HG03565 (cell line): ENCODE data around the gene DISC1.
"Not testable (repeated sequence)": the region's sequence is repeated elsewhere in the genome, so short reads cannot be mapped to it uniquely, and the experiment has no call there.

Experiments used
- ATAC-seq: cut with Tn5 transposase; IDR thresholded peaks from one replicate; pipeline ENCODE4 v1.9.1; 2021; ENCODE audit warnings: mild to moderate bottlenecking, moderate library complexity; ENCODE audit not compliant: unreplicated experiment

The DISC1 gene

DNA sequence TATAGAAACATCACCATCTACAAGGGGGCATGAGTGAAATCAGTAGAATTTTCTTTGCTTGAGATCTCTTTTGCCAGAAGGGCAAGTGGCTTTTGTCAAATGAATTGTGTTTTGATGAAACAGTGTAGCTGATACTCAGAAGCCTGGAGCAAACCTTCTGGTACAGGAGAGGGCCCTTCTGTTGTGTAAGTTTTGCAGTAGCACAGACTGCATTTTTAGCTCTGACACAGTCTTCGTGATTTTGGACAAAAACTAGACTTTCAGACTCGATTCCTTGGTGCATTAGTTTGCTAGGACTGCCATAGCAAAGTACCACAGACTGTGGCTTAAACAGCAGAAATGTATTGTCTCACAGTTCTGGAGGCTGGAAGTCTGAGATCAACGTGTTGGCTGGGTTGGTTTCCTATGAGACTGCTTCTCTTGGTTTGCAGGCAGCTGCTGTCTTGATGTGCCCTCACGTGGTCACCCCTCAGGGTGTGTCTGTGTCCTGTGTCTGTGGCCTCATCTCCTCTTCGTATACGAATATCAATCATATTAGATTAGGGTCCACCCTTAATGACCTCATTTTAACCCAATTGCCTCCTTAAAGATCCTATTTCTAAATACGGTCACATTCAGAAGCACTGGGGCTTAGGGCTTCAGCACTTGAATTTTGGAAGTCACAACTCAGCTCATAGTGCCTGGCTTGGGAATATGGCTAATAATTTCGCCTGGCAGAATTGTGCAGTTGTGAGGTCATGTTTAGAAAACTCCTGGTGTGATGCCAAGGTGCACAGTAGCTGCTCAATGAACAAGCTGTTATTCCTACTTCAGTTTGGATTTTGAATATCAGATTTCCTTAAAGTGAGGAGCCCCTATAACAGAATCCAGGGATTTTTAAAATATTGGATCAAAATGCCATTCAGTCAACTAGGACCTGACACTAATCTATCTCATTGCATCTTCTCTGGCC is 21.2 kb upstream of the DISC1 start:
- ATAC-seq = no peak

DNA sequence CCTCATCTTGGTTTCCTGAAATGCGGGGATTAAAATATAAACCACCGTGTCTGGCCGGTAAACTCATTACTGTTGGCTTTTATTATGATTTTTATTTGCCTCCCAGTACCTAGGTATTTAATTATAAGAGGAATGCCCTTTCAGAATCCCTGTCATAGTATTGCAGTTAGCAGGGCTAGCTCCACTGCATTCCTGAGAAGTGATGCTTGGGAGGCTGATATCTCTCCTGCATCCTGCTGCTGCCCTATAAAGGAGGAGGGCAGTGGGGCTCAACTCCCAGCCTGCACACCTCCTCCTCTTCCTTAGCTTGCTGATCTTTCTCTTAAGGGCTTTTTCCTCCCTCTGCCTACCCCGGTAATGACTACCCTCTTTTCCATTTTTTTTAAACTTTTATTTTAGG is 19.9 kb upstream of the DISC1 start:
- ATAC-seq = no peak

DNA sequence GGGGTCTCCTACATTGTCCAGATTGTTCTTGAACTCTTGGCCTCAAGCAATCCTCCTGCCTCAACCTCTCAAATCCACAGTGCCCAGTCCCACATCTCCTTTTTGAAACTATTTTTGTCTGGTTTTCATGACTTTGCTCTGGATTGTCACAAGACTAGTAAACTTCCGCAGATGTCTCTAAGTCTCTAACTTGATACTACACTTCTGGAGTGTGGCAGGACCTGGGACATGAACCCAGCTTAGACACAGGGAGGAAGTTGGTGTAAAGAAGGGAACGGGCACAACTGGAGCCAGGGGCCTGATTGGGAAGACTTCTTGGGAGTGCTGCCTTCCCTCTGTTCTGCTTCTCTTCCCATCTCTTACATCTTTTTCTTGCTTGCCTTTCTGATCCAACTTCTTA is 16.2 kb upstream of the DISC1 start:
- no peak for ATAC-seq

DNA sequence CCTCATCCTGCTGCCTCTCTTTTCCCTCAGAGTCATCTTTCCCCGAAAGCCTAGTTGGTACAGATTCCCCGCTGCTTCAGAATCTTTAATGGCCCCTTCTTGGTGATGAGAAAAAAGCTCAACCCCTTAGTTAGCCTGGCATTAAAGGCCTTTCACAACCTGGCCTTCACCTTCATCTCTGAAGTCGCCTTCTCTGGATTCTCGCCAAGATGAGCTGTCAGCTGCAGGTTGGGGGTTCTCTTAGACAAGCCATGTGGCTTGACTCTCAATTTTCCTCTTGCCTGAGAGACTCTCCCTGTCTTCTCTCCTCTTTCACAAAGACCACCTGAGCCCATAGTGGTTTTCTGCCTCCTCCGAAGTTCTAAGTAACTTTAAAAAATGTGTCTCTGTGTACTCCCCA is 15.5 kb upstream of the DISC1 start:
- ATAC-seq = no peak

DNA sequence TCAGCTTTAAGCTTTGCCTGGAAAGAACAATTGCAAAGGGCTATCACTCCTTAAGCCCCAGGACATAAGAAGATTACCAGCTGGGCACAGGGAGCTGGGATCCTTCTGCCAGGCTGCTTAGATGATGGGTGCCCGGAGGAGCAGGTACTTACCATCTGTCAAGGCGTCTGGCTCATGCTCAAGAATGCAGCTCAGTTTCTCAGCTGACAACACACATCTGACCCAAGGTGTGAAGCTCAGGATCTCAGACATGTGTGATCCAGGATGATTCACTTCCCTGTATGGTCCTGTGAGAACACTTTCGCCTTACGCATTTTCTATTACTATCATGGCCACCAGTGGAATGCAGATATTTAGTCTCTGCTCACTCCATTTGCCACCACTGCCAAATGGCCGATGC is 14.7 kb upstream of the DISC1 start:
- no peak for ATAC-seq

DNA sequence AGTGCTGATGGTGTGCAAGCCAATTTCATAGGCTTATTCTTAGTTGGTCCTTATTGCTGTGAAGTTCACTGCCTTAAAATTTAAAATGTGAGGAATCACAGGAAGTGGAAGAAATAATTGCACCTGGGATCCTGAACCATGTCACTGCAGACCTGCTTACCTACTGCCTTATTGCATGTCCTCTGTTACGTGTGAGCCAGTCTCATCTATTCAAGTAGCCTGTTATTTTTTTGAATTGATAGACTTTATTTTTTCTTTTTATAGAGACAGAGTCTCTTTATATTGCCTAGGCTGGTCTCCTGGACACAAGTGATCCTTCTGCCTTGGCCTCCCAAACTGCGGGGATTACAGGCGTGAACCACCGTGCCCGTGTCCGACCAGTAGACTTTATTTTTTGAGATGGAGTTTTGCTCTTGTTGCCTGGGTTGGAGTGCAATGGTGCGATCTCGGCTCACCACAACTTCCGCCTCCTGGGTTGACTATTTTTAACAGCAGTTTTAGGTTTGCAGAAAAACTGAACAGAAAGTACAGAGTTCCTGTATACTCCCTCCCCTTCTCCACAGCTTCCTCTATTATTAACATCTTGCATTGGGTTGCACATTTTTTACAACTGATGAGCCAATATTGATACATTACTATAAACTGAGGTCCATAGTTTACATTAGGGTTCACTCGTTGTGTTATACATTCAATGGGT is 14.0 kb upstream of the DISC1 start:
- ATAC-seq = peak; percentile 93

DNA sequence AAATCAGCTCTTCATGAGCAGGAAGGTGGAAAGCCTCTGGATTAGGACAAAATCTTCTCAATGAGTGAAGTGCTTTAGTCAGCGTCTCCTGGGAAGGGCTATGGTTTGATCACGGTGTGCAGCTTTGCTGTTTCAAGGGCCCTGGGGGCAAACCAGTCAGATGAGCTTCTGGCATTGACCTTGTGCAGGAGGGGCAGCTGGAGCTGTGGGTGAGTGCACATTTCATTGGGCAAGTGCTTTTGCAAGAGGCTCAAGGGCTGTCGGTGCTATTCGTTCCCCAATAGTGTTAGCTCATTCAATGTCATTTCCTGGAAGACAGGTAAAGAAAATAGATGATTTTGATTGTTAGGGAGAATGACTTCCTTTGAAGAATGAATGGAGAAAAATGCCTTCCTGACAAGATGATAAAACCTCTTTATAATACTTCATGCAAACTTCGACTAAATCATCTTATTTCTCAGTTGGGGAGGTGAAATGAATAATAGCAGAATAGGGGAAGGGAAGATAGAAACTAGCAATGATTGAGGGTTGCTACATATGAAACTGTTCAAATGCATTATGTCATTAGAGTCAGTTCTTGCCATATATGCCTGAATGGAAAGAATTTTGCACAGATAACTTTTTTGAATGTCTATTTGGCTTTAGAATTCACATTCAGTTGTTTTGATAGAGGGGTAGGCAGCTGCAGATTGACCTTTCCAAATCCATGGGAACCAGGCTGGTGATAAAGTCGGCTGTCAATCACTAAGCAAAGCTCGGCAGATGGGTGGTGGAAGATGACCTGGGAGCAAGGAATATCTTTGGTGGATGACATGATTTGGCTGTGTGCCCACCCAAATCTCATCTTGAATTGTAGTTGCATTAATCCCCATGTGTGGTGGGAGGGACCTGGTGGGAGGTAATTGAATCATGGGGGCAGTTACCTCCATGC is 12.9 kb upstream of the DISC1 start:
- ATAC-seq = no peak

DNA sequence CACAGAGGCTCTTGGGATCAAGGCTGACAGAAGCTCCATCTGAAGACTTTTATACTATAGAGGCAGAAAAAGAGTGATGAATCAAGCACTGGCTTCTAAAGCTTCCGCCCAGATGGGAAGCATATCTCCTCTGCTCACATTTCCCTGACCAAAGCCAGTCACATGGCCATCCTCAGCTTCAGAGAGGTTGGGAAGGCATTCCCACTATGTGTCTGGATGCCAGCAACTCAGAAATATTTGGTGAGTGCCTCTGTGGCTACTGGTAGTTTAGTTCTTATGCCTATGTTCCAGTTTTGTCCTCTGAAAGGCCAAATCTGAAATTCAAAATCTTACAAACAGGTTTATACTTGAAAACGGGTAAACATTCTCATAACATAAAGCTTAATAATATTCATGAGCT is 9.9 kb upstream of the DISC1 start:
- ATAC-seq = no peak

DNA sequence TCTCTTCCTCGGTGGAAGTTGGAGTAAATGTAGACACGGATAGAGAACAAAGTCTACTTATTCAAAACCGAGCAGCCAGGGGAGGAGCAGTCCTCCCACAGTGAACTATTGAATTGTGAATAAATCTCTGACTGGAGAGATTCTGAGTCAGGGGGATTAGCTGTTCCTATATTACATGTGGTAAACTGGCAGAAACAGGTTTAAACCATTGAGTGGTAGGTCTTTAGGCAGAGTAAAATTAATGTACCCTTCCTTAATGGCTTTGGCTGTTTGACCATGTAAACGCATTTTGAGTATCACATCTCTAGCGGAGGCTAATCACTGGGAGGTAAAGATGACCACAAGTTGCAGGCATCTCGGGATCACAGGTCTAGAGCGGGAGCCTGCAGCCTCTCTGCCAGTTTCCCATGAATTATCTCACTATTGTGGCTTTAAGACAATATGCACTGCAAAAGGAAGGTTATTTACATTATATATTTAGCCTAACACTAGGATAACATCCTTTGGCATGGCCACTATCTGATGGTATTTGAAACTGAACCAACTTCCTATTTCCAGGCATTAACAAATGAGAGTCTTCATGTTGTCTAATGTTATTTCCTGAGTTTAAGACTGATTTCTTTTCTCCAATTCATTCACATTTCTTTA is 7.9 kb upstream of the DISC1 start:
- no peak for ATAC-seq

DNA sequence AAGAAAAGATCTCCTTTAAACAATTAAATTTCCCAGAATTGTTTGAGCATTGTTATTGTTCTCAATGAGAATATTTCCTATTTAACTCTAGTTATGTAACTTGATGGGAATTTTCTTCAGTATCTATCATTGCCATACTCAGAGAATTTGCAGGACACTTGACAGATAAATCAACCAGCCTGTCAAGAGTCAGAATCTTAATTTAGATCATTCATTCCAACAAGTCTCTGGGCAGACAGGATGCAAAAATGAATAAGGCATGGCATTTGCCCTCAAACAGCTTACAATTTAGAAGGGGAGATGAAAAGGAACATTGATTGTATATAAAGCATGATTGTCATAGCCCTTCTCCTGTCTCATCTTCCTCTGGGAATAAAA is 7.3 kb upstream of the DISC1 start:
- no peak for ATAC-seq

GRCh38 chr1:231625042-231625441 is 1.5 kb upstream of the DISC1 start:
- ATAC-seq = not testable (repeated sequence)

DNA sequence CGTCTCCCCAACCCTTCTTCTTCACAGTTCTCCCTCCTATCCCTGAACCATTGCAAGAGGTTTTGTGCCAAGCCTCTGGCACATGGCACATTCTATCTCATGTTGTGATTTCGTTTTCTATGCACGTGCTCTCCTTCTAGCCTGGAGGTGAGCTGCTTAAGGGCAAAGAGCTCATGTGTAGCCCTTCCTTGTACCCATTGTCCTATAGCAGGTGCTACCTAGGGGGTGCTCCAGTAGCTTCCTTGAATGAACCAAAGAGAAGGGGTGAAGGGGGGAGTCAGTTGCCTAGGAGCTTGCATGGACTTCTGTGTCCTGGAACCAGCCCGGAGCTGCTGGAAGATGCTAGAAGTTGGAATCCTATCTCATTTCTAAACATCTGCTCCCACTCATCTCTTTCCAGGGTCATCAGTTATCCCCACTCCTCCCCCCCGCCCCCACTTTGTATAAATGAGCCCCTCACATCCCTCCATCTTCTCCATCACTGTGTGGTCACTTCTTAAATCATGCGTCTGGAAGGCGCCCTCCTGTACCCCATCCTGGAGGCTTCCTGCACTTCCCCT is 535 bp upstream of the DISC1 start:
- no peak for ATAC-seq

DNA sequence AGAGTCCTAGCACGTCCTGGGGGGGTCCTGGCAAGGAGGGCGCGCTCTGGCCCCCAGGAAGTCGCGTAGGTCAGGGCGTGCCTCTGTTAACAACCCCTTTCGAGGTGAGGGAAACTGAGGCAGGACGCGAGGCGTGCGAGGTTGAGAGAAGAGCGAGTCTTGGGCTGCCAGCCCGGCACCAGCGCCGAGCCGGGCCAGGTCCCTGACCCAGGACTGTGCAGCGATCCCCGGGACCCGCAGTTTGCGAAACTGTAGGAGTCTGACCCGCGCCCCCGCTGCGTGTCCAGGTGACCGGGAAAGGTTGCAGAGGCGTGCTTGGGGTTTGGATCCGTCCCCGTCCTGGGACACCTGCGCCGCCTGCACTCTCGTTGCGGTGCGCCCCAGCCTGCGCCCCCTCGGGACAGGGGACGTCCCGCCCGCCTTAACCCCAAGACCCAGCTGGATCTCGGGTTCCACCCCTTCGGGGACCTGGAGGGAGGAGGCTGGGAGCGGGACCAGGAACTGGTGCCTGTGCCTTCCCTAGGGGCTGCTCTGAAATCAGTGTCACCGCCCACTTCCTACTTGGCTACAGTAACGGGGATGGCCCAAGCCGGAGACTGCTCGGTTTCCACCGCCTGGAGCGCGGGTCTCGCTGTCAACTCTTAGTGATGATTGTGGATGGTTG is 493 bp downstream of the DISC1 start:
- ATAC-seq = peak; percentile 53

GRCh38 chr1:231628207-231628876 is 1.8 kb downstream of the DISC1 start:
- ATAC-seq = no peak

DNA sequence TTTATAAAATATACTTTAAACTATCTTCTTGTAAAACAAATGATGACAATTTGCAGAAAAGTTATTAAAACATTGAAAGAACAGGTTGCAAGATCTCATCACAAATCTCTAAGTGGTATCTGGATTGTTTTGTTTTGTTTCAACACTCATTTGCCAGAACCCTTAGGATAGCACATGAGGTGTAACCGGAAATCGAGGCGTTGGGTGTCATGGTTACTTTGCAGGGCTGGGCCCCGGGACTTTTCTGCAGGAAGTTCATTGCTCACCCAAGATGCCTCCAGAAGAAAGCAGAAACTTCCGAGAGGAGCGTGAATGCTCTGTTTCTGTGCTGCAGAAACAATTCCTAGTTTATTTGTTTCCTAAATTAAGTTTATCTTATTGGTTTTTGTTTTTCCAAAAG is 2.5 kb downstream of the DISC1 start:
- ATAC-seq = no peak

DNA sequence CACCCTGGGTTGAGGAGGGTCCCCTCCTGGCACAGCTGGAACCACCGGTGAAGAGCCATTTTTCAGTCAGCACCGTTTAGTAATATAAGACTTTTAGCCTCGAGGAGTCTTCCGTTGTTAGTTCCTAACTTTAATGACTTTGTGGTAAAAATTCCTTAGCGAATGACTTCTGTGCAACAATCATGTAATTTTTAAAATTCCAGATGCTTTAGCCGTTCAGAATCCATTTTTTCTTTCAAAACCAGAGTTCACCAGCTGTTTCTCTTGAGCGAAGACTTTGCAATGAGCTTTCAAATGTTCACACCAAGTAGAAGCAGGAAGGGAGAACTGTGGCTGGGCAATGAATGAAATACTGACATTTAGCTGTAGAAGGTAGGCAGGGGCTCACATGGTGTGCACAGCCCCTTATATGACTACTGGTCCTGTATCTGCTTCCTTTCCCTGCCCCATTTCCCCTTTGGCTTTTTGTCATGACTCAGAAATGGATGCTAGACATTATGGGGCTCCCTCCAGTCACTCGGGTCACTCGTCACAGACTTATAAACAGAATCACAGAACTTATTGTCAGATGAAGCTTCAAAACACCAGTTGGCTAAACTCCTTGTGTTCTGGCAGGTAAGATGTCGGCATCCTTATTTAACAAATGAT is 4.1 kb downstream of the DISC1 start:
- ATAC-seq = no peak

DNA sequence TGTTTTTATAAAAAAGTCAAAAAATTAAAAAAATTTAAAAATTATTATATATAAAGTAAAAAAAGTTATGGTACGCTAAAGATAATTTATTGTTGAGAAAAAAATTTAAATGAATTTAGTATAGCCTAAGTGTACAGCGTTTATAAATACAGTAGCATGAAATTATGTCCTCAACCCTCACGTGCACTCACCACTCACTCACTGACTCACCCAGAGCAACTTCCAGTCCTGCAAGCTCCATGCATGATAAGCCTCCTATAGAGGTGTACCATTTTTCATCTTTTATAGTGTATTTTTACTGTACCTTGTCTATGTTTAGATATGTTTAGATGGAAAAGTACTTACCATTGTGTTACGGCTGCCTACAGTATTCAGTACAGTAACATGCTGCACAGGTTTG is 5.1 kb downstream of the DISC1 start:
- ATAC-seq = no peak

- ATAC-seq = no peak
Measured at GRCh38 chr1:231632119-231632518, 5.5 kb downstream of the DISC1 start.
